DOHH2 (cell line): Measurements from ENCODE around the gene UBN1.

Experiments used
- H3F3A ChIP-seq: fragments of 200-600 bp; sonication (generic), shearing (Covaris generic); 2 replicates; pipeline ENCODE4 v1.6.0; 2016; ENCODE audit warnings: antibody characterized with exemption, mild to moderate bottlenecking; ENCODE audit not compliant: control insufficient read depth, insufficient read depth
- H3K27ac ChIP-seq: fragments of 200-600 bp; sonication (generic); 2 replicates; pipeline ENCODE4 v1.5.1; 2014; ENCODE audit warnings: low read depth, mild to moderate bottlenecking, low read length, moderate library complexity
- H3K27me3 ChIP-seq: fragments of 200-600 bp; sonication (generic); 2 replicates; pipeline ENCODE4 v1.6.1; 2014; ENCODE audit warnings: mild to moderate bottlenecking, low read length, mixed read lengths; ENCODE audit not compliant: control insufficient read depth
- H3K36me3 ChIP-seq: fragments of 200-600 bp; sonication (generic); 2 replicates; pipeline ENCODE4 v1.6.1; 2014; ENCODE audit warnings: mild to moderate bottlenecking, low read length, moderate library complexity, mixed read lengths; ENCODE audit not compliant: control insufficient read depth
- H3K4me1 ChIP-seq: fragments of 200-600 bp; sonication (generic); 2 replicates; pipeline ENCODE4 v1.6.1; 2014; ENCODE audit warnings: mild to moderate bottlenecking, low read length, mixed read lengths; ENCODE audit not compliant: control insufficient read depth
- H3K4me2 ChIP-seq: fragments of 200-600 bp; sonication (generic); 2 replicates; pipeline ENCODE4 v1.6.0; 2014; ENCODE audit warnings: mild to moderate bottlenecking, low read length, moderate library complexity
- H3K4me3 ChIP-seq: fragments of 200-600 bp; sonication (generic); 2 replicates; pipeline ENCODE4 v1.5.1; 2014; ENCODE audit warnings: mild to moderate bottlenecking, low read length, mixed read lengths
- H3K79me2 ChIP-seq: fragments of 200-600 bp; sonication (generic); 2 replicates; pipeline ENCODE4 v1.6.1; 2014; ENCODE audit warnings: mild to moderate bottlenecking, low read length, mixed read lengths; ENCODE audit not compliant: control insufficient read depth
- H3K9me2 ChIP-seq: fragments of 200-600 bp; sonication (generic); replicated peaks from 2 replicates; pipeline ENCODE4 v1.6.1; 2014; ENCODE audit warnings: mild to moderate bottlenecking, low read length, mixed read lengths; ENCODE audit not compliant: control insufficient read depth
- H3K9me3 ChIP-seq: fragments of 200-600 bp; sonication (generic); 2 replicates; pipeline ENCODE4 v1.6.1; 2014; ENCODE audit warnings: antibody characterized with exemption, low read length, mixed read lengths; ENCODE audit not compliant: control insufficient read depth, insufficient read depth
- H4K20me1 ChIP-seq: fragments of 200-600 bp; sonication (generic); 2 replicates; pipeline ENCODE4 v1.6.0; 2014; ENCODE audit warnings: low read depth, mild to moderate bottlenecking, antibody characterized with exemption, low read length, moderate library complexity; ENCODE audit not compliant: control insufficient read depth, insufficient read depth
- EZH2phosphoT487 ChIP-seq: fragments of 200-600 bp; sonication (generic); IDR thresholded peaks from 2 replicates; pipeline ENCODE4 v1.6.1; 2017; ENCODE audit warnings: borderline replicate concordance, mild to moderate bottlenecking, antibody characterized with exemption, low read length, moderate library complexity, mixed read lengths
- TF ChIP-seq, protein P1 (sequence below): fragments of 200-600 bp; sonication (generic); IDR thresholded peaks from one replicate; pipeline ENCODE4 v1.5.1; 2014; ENCODE audit warnings: antibody characterized with exemption, mild to moderate bottlenecking, low read depth, low read length; ENCODE audit not compliant: poor library complexity, severe bottlenecking

The UBN1 gene

DNA sequence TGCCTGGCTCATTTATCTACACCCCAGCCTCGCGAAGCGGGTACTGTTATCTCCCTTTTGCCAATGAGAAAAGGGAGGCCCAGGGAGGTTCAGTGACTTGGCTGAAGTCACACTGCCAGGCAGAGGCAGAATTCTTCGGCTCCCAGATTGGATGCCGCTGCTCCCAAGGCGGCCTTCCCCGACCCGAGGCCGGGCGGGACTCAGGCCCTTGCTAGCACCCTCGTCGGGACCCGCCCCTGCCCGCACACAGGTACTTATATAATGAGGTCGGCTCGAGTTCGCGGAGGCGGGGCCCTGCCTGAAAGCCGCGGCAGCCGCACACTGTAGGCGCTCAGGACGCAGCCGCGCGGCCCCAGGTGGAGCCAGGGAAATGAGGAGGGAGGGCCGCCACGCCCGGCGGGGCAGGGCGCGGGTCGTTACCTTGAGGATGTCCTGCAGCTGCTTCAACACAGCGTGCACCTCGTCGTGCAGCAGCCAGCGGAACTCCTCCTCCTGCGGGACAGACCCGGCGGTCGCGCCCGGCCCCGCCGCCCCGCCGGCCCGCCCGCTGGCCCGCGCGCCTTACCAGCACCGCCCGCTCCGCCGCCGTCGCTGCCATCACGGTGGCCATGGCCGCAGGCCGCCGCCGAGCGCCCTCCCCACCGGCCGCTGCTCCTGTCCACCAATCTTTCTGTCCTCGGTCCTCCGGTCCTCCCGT, 45.2 kb upstream of the UBN1 start, which contains the start of gene ROGDI:
TSS of gene ROGDI (minus strand) at position 672 of the 697 bp plus-strand sequence. CDS start at position 610, 62 bp downstream.
- no peak for TF ChIP-seq EZH2phosphoT487
- TF ChIP-seq, protein P1, sequence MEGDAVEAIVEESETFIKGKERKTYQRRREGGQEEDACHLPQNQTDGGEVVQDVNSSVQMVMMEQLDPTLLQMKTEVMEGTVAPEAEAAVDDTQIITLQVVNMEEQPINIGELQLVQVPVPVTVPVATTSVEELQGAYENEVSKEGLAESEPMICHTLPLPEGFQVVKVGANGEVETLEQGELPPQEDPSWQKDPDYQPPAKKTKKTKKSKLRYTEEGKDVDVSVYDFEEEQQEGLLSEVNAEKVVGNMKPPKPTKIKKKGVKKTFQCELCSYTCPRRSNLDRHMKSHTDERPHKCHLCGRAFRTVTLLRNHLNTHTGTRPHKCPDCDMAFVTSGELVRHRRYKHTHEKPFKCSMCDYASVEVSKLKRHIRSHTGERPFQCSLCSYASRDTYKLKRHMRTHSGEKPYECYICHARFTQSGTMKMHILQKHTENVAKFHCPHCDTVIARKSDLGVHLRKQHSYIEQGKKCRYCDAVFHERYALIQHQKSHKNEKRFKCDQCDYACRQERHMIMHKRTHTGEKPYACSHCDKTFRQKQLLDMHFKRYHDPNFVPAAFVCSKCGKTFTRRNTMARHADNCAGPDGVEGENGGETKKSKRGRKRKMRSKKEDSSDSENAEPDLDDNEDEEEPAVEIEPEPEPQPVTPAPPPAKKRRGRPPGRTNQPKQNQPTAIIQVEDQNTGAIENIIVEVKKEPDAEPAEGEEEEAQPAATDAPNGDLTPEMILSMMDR, result no peak
- Histone ChIP-seq H3K4me1 (peaks cover 32% of the 10 kb centered on the region), H3K36me3 (peaks cover 17% of the 10 kb centered on the region), H3K27me3 (no peaks in the 10 kb centered on the region), H3K4me2 (peak within 1 kb of the TSS; percentile 94), H3K4me3 (peak within 1 kb of the TSS; percentile 87), H3K79me2 (no peaks in the 10 kb centered on the region), H4K20me1 (no peaks in the 10 kb centered on the region), H3K27ac (peak within 1 kb of the TSS; percentile 45), H3K9me3 (no peaks in the 10 kb centered on the region), H3F3A (peaks cover 7% of the 10 kb centered on the region; the same call in 1 of the 2 replicates), H3K9me2 (no peaks in the 10 kb centered on the region)

DNA sequence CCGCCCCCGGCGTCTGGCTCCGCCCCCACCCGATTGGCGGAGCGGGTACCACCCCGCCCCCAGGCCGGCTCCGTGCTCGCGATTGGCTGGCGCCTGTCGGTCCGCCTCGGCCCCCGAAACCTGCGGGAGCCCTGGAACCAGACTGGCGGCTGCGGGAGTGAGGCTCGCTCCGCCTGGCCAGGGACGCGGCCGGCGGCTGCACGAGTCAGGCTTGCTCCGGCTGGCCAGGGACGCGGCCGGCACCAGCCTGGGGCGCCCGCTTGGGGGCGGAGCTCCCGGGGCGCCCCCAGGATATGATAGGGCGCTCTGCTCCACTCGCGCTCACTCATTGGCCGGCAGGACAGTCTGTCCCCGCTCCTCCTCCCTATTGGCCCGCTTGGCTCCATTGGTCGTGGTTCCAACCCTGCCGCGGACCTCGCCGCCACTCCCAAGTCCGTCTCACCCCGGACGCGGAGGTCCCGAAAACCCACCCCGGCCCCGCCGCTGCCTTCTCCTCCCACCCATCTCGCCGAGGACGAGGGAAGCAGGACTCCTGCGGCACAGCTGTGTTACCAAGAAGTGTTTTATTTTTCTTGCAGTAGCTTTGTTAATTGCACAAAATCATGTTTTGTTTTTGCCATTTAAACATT, 44.5 kb upstream of the UBN1 start:
- H4K20me1 ChIP-seq, result no peaks in the 10 kb centered on the region
- peaks cover 23% of the 10 kb centered on the region for H3K36me3 ChIP-seq
- no peak for TF ChIP-seq EZH2phosphoT487
- TF ChIP-seq, protein P1, result no peak
- H3K27ac ChIP-seq, result peak overlapping the region; percentile 45; the same call in 1 of the 2 replicates
- peak overlapping the region; percentile 87 for H3K4me3 ChIP-seq
- no peaks in the 10 kb centered on the region for H3K79me2 ChIP-seq
- no peaks in the 10 kb centered on the region for H3K9me2 ChIP-seq
- no peaks in the 10 kb centered on the region for H3K9me3 ChIP-seq
- peaks cover 32% of the 10 kb centered on the region for H3K4me1 ChIP-seq
- H3K4me2 ChIP-seq, result peak overlapping the region; percentile 94
- H3F3A ChIP-seq, result peaks cover 7% of the 10 kb centered on the region; the same call in 1 of the 2 replicates
- H3K27me3 ChIP-seq, result no peaks in the 10 kb centered on the region

DNA sequence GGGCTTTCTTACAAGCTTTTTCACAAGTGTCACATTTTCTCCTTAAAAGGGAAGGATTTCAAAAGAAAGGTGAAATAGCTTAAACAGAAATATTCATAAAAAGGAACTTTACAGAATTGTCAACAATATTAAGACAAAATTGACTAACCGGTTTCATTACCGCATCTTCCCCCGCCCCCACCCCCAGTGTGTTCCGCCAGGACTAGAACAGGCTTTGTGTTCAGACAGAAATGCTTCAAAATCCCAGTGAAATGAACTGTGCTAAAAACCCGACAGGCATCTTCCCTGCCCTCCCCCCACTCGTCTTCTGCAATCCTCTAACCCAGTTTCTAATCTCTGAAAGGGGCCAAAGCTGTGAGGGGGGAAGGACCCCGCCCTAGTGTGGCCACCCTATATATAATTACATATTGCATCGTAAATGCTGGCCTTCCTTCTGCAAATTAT, 43.9 kb upstream of the UBN1 start:
- no peaks in the 10 kb centered on the region for H4K20me1 ChIP-seq
- H3K4me3 ChIP-seq, result peak overlapping the region; percentile 87
- H3K9me3 ChIP-seq, result no peaks in the 10 kb centered on the region
- no peaks in the 10 kb centered on the region for H3K79me2 ChIP-seq
- peaks cover 7% of the 10 kb centered on the region; the same call in 1 of the 2 replicates for H3F3A ChIP-seq
- peak overlapping the region; percentile 94 for H3K4me2 ChIP-seq
- TF ChIP-seq EZH2phosphoT487, result no peak
- TF ChIP-seq, protein P1, result no peak
- peaks cover 32% of the 10 kb centered on the region for H3K4me1 ChIP-seq
- H3K36me3 ChIP-seq, result peaks cover 25% of the 10 kb centered on the region
- H3K9me2 ChIP-seq, result no peaks in the 10 kb centered on the region
- no peaks in the 10 kb centered on the region for H3K27me3 ChIP-seq
- no peak overlapping the region for H3K27ac ChIP-seq
